CD4-positive, alpha-beta T cell (primary cell): Measurements from ENCODE around the gene PPP1R1C. TPM values are rescaled to one million over a fixed set of nuclear protein-coding genes. Genes with fewer than 3 reads are reported as not detected.

ENCODE experiments used
- ATAC-seq: fragments of 200-7000 bp; cut with Tn5 transposase; one replicate; pipeline ENCODE4 v1.10.0; 2022; ENCODE audit warnings: mild to moderate bottlenecking; ENCODE audit not compliant: poor library complexity
- CTCF ChIA-PET: fragments of 350-600 bp; sonication (Branson Sonifier 250); formaldehyde crosslinking; loops from one replicate; lab custom pipeline; 2021; ENCODE audit warnings: antibody characterized with exemption, inconsistent platforms; lab: Charles Lee
- POLR2A ChIA-PET: fragments of 350-600 bp; sonication (Branson Sonifier 250); formaldehyde crosslinking; loops from one replicate; lab custom pipeline; 2021; ENCODE audit warnings: antibody characterized with exemption, inconsistent platforms; lab: Charles Lee
- DNase-seq, 14 experiments: peaks; one replicate each; pipeline ENCODE4 v3.0.0-alpha.2; 2013 to 2020; ENCODE audit warnings: mixed read lengths in 2 of 14
- H3K27ac ChIP-seq, 2 donors: one replicate each; pipeline versions ENCODE4 v1.5.1 to v1.7.0; 2013; ENCODE audit warnings: low read length in 2 of 2, low read depth in 1 of 2, mild to moderate bottlenecking in 1 of 2
- H3K27me3 ChIP-seq, 2 experiments: 1 replicate in 1 of 2; 2 replicates in 1 of 2; pipeline versions ENCODE4 v1.6.1 to v1.7.0; 2013; ENCODE audit warnings: low read length in 2 of 2, control low read depth in 1 of 2, mild to moderate bottlenecking in 1 of 2, moderate library complexity in 1 of 2; ENCODE audit not compliant: insufficient read depth in 2 of 2, control insufficient read depth in 1 of 2
- H3K36me3 ChIP-seq: one replicate; pipeline ENCODE4 v1.6.1; 2013; ENCODE audit warnings: low read length, control low read depth; ENCODE audit not compliant: insufficient read depth
- H3K4me1 ChIP-seq: one replicate; pipeline ENCODE4 v1.6.1; 2013; ENCODE audit warnings: low read length, control low read depth; ENCODE audit not compliant: insufficient read depth
- H3K4me3 ChIP-seq: one replicate; pipeline ENCODE4 v1.5.1; 2013; ENCODE audit warnings: mild to moderate bottlenecking, low read length, moderate library complexity
- H3K9me3 ChIP-seq, 2 experiments: 1 replicate in 1 of 2; 2 replicates in 1 of 2; pipeline versions ENCODE4 v1.6.1 to v1.7.0; 2013; ENCODE audit warnings: low read length in 2 of 2, mild to moderate bottlenecking in 2 of 2, control low read depth in 1 of 2, moderate library complexity in 1 of 2; ENCODE audit not compliant: control insufficient read depth in 1 of 2, insufficient read depth in 1 of 2
- H3K27ac Mint-ChIP-seq: one replicate; pipeline ENCODE4 v1.8.0; 2020; ENCODE audit warnings: mixed read lengths
- H3K27me3 Mint-ChIP-seq: one replicate; pipeline ENCODE4 v1.8.0; 2021; ENCODE audit warnings: mixed read lengths
- H3K36me3 Mint-ChIP-seq: one replicate; pipeline ENCODE4 v1.8.0; 2021; ENCODE audit warnings: low read depth, mixed read lengths
- H3K4me1 Mint-ChIP-seq: one replicate; pipeline ENCODE4 v1.8.0; 2021; ENCODE audit warnings: low read depth, mixed read lengths
- H3K4me3 Mint-ChIP-seq: one replicate; pipeline ENCODE4 v1.8.0; 2020; ENCODE audit warnings: mild to moderate bottlenecking, mixed read lengths
- H3K9me3 Mint-ChIP-seq: one replicate; pipeline ENCODE4 v1.8.0; 2020; ENCODE audit warnings: mixed read lengths
- intact Hi-C, 2 experiments: fragments of 100-400 bp; cut with DNase I in 1 of 2; cut with micrococcal nuclease in 1 of 2; formaldehyde crosslinking; loops; one replicate each; pipeline versions ENCODE4 v1.15.1 to v1.9.0; 2023 to 2025; cut with DNase I, micrococcal nuclease
- total RNA-seq, 174 experiments: library from RNA in 2 of 174; stranded (reverse) in 2 of 174; gene quantifications; one replicate each; pipeline ENCODE4 v1.2.3 and lab custom pipeline; 2021 to 2026
- TF ChIP-seq, protein P1 (sequence below): fragments of 200-600 bp; IDR thresholded peaks from one replicate; pipeline ENCODE4 v1.8.0; 2022; ENCODE audit warnings: antibody characterized with exemption, mild to moderate bottlenecking

PPP1R1C gene
- total RNA-seq, 2 experiments from 2014 or later: not detected

DNA sequence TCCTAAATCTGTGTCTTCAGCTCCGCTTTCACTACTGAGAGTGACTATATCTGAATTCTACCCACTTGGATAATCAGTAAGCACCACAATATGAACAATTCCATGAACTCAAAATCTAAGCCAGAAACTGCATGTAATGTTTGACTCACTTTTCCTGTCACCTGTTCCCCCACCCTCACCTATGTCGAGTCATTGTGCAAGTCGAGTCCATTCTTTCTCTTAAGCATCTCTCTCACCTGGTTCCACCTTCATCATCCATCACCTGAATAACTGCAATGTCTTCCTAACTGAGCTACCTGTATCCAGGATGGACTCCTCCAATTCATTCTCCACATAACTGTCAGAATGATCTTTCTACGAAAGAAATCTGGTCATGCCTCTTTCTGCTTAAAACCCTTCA lies 58.2 kb downstream of the PPP1R1C start:
- Histone ChIP-seq H3K36me3 (no peaks in the 10 kb centered on the region), H3K9me3 (no peaks in the 10 kb centered on the region), H3K4me1 (no peaks in the 10 kb centered on the region), H3K27me3 (no peaks in the 10 kb centered on the region), H3K27ac (no peak overlapping the region), H3K4me3 (no peak overlapping the region)
- no peaks in the 10 kb centered on the region for H3K36me3 Mint-ChIP-seq
- H3K4me1 Mint-ChIP-seq: no peaks in the 10 kb centered on the region
- TF ChIP-seq, protein P1, sequence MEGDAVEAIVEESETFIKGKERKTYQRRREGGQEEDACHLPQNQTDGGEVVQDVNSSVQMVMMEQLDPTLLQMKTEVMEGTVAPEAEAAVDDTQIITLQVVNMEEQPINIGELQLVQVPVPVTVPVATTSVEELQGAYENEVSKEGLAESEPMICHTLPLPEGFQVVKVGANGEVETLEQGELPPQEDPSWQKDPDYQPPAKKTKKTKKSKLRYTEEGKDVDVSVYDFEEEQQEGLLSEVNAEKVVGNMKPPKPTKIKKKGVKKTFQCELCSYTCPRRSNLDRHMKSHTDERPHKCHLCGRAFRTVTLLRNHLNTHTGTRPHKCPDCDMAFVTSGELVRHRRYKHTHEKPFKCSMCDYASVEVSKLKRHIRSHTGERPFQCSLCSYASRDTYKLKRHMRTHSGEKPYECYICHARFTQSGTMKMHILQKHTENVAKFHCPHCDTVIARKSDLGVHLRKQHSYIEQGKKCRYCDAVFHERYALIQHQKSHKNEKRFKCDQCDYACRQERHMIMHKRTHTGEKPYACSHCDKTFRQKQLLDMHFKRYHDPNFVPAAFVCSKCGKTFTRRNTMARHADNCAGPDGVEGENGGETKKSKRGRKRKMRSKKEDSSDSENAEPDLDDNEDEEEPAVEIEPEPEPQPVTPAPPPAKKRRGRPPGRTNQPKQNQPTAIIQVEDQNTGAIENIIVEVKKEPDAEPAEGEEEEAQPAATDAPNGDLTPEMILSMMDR: no peak
- CTCF ChIA-PET: no interaction called here
- H3K27ac Mint-ChIP-seq: no peak overlapping the region
- intact Hi-C loops: no loop called here
- DNase-seq: no peak
- no peak for ATAC-seq
- no peak overlapping the region for H3K4me3 Mint-ChIP-seq
- H3K9me3 Mint-ChIP-seq: no peaks in the 10 kb centered on the region
- no peaks in the 10 kb centered on the region for H3K27me3 Mint-ChIP-seq
- POLR2A ChIA-PET: no interaction called here

- CTCF ChIA-PET: no interaction called here
- Mint-ChIP-seq H3K36me3 (no peaks in the 10 kb centered on the region), H3K27ac (no peak overlapping the region), H3K4me3 (no peak overlapping the region), H3K9me3 (no peaks in the 10 kb centered on the region), H3K27me3 (no peaks in the 10 kb centered on the region), H3K4me1 (no peaks in the 10 kb centered on the region)
- no peak overlapping the region for H3K27ac ChIP-seq
- POLR2A ChIA-PET: no interaction called here
- H3K4me3 ChIP-seq: no peak overlapping the region
- TF ChIP-seq, protein P1: no peak
- DNase-seq (no peak), ATAC-seq (no peak)
- H3K27me3 ChIP-seq: no peaks in the 10 kb centered on the region
- no peaks in the 10 kb centered on the region for H3K36me3 ChIP-seq
- intact Hi-C loops: no loop called here
- no peaks in the 10 kb centered on the region for H3K9me3 ChIP-seq
- H3K4me1 ChIP-seq: no peaks in the 10 kb centered on the region
Measured at GRCh38 chr2:182047544-182047943, 61.9 kb downstream of the PPP1R1C start.

- ChIA-PET CTCF (no interaction called here), POLR2A (no interaction called here)
- Histone ChIP-seq H3K27ac (no peak overlapping the region), H3K27me3 (no peaks in the 10 kb centered on the region), H3K4me3 (no peak overlapping the region), H3K9me3 (no peaks in the 10 kb centered on the region), H3K4me1 (no peaks in the 10 kb centered on the region), H3K36me3 (no peaks in the 10 kb centered on the region)
- no peaks in the 10 kb centered on the region for H3K27me3 Mint-ChIP-seq
- H3K4me1 Mint-ChIP-seq: no peaks in the 10 kb centered on the region
- no peaks in the 10 kb centered on the region for H3K9me3 Mint-ChIP-seq
- H3K4me3 Mint-ChIP-seq: no peak overlapping the region
- no peaks in the 10 kb centered on the region for H3K36me3 Mint-ChIP-seq
- intact Hi-C loops: no loop called here
- ATAC-seq (no peak), DNase-seq (no peak)
- TF ChIP-seq, protein P1: no peak
- no peak overlapping the region for H3K27ac Mint-ChIP-seq
Measured at GRCh38 chr2:182048088-182048487, 62.4 kb downstream of the PPP1R1C start.
